Lung (tissue), 12 donors: Measurements from ENCODE around the gene RAVER1. TPM values are rescaled to one million over a fixed set of nuclear protein-coding genes. Genes with fewer than 3 reads are reported as not detected.
A peak's percentile ranks its signal among the peaks of the same experiment; 100 is the strongest.
"Not testable (repeated sequence)": the region's sequence is repeated elsewhere in the genome, so short reads cannot be mapped to it uniquely, and the experiment has no call there.

Source experiments
- ATAC-seq: fragments of 200-7000 bp; cut with Tn5 transposase; one replicate; pipeline ENCODE4 v1.9.1; 2020; ENCODE audit warnings: moderate number of reproducible peaks; ENCODE audit not compliant: insufficient read depth, low FRiP score
- DNase-seq, 3 donors: peaks; one replicate each; pipeline ENCODE4 v3.0.0-alpha.2; 2013 to 2017
- H3K27ac ChIP-seq, 2 donors: one replicate each; pipeline ENCODE4 v1.5.1; 2013; ENCODE audit warnings: mild to moderate bottlenecking in 2 of 2, moderate library complexity in 2 of 2, control low read depth in 1 of 2, inconsistent platforms in 1 of 2, low read depth in 1 of 2, low read length in 1 of 2
- H3K27me3 ChIP-seq, 3 donors: one replicate each; pipeline ENCODE4 v1.5.1; 2013; ENCODE audit warnings: low read length in 2 of 3; ENCODE audit not compliant: control insufficient read depth in 3 of 3, insufficient read depth in 3 of 3
- H3K36me3 ChIP-seq, 4 donors: one replicate each; pipeline ENCODE4 v1.5.1; 2013; ENCODE audit warnings: low read length in 4 of 4, mild to moderate bottlenecking in 1 of 4, moderate library complexity in 1 of 4; ENCODE audit not compliant: control insufficient read depth in 4 of 4, insufficient read depth in 4 of 4
- H3K4me1 ChIP-seq, 5 donors: one replicate each; pipeline ENCODE4 v1.5.1; 2013; ENCODE audit warnings: low read length in 5 of 5, mild to moderate bottlenecking in 2 of 5, moderate library complexity in 1 of 5; ENCODE audit not compliant: control insufficient read depth in 5 of 5, insufficient read depth in 5 of 5
- H3K4me3 ChIP-seq: one replicate; pipeline ENCODE4 v1.5.1; 2013; ENCODE audit warnings: mild to moderate bottlenecking, control low read depth, moderate library complexity
- H3K9ac ChIP-seq, 2 donors: one replicate each; pipeline ENCODE4 v1.5.1; 2013; ENCODE audit warnings: low read length in 2 of 2, control low read depth in 1 of 2; ENCODE audit not compliant: insufficient read depth in 1 of 2
- H3K9me3 ChIP-seq, 4 donors: one replicate each; pipeline ENCODE4 v1.5.1; 2013; ENCODE audit warnings: low read length in 3 of 4, mild to moderate bottlenecking in 1 of 4, moderate library complexity in 1 of 4; ENCODE audit not compliant: control insufficient read depth in 4 of 4, insufficient read depth in 3 of 4
- CTCF ChIP-seq: IDR thresholded peaks from 2 replicates; pipeline ENCODE4 v1.5.1; 2012; ENCODE audit warnings: mild to moderate bottlenecking; ENCODE audit errors: control extremely low read depth, extremely low read depth
- WGBS, 2 donors: extraction: QIAGEN DNeasy Blood & Tissue Kit; methylation state at CpG; one replicate each; pipeline ENCODE4 v1.1.7; 2013; 5-methylcytosine and 5-hydroxymethylcytosine counted together
- polyA plus RNA-seq, 2 donors: library from polyadenylated mRNA; stranded (reverse); fragments of 200-250 nt; gene quantifications; one replicate each; pipeline ENCODE4 v1.2.1, GENCODE V29; 2013
- total RNA-seq, 2 donors: library from RNA; depleted of rRNA in 1 of 2; stranded (reverse); fragments of >200 nt in 1 of 2; gene quantifications; one replicate each; pipeline ENCODE4 v1.2.1, GENCODE V29; 2014 to 2021
- donor health status: control.
- donor health status: control.
- donor health status: Bipolar disorder and iron deficiency.
- donor health status: healthy.
- donor health status: DM: yes; HTN: yes; CAD: no.

RAVER1 gene
- total and polyA plus RNA-seq, 4 donors = 10.5 to 46.1 (median 19.4) TPM

- WGBS, 2 donors = 89 to 93% methylated on average over 13 of the region's 13 CpGs
- Histone ChIP-seq H3K9me3 (no peaks in the 10 kb centered on the region), H3K4me3 (no peak overlapping the region), H3K27ac (peak overlapping the region in 1 of 2 donors; percentile 11), H3K4me1 (peaks cover 0 to 45% (median 29%) of the 10 kb centered on the region in 5 donors), H3K9ac (no peak overlapping the region), H3K36me3 (peaks cover 0 to 37% (median 0%) of the 10 kb centered on the region in 4 donors), H3K27me3 (peaks cover 0 to 4% (median 0%) of the 10 kb centered on the region in 3 donors)
- ATAC-seq = no peak
- TF ChIP-seq CTCF = no peak
- DNase-seq = no peak
Measured at GRCh38 chr19:10284960-10285278, 48.4 kb downstream of the RAVER1 start.

- H3K4me1 ChIP-seq = peaks cover 0 to 43% (median 27%) of the 10 kb centered on the region in 5 donors
- H3K4me3 ChIP-seq = no peak overlapping the region
- no peak for TF ChIP-seq CTCF
- WGBS, 2 donors = 87 to 90% methylated on average over 34 of the region's 34 CpGs
- peaks cover 0 to 38% (median 0%) of the 10 kb centered on the region in 4 donors for H3K36me3 ChIP-seq
- ATAC-seq (no peak), DNase-seq (no peak)
- no peak overlapping the region for H3K9ac ChIP-seq
- H3K27me3 ChIP-seq = peaks cover 0 to 2% (median 0%) of the 10 kb centered on the region in 3 donors
- H3K27ac ChIP-seq = peak overlapping the region in 1 of 2 donors; percentile 84
- H3K9me3 ChIP-seq = no peaks in the 10 kb centered on the region
Measured at GRCh38 chr19:10284065-10284959, 49.0 kb downstream of the RAVER1 start.

GRCh38 chr19:10283301-10284064 is 49.8 kb downstream of the RAVER1 start:
- WGBS, 2 donors = 73 to 80% methylated on average over 23 of the region's 23 CpGs
- peaks cover 0 to 35% (median 22%) of the 10 kb centered on the region in 5 donors for H3K4me1 ChIP-seq
- H3K27me3 ChIP-seq = no peaks in the 10 kb centered on the region
- ATAC-seq (no peak), DNase-seq (peak in 2 of 3 donors; percentile 37 to 46)
- peak overlapping the region in 1 of 2 donors; percentile 84 for H3K27ac ChIP-seq
- H3K4me3 ChIP-seq = no peak overlapping the region
- H3K9me3 ChIP-seq = no peaks in the 10 kb centered on the region
- H3K9ac ChIP-seq = no peak overlapping the region
- no peak for TF ChIP-seq CTCF
- peaks cover 0 to 42% (median 0%) of the 10 kb centered on the region in 4 donors for H3K36me3 ChIP-seq

- WGBS, 2 donors = 89 to 93% methylated on average over 5 of the region's 5 CpGs
- Histone ChIP-seq H3K36me3 (peaks cover 0 to 52% (median 0%) of the 10 kb centered on the region in 4 donors), H3K4me1 (peaks cover 0 to 22% (median 14%) of the 10 kb centered on the region in 5 donors)
- ATAC-seq, H3K27ac ChIP-seq, DNase-seq, H3K9me3 ChIP-seq, H3K4me3 ChIP-seq, H3K27me3 ChIP-seq, H3K9ac ChIP-seq: not testable (repeated sequence)
Measured at GRCh38 chr19:10282043-10282442, 51.3 kb downstream of the RAVER1 start.
